ENCODE measurements around the gene TENM3.

GRCh38 chr4:182242787-182243186 is 415 bp upstream of the TENM3 start:
- TF ChIP-seq, protein P1, sequence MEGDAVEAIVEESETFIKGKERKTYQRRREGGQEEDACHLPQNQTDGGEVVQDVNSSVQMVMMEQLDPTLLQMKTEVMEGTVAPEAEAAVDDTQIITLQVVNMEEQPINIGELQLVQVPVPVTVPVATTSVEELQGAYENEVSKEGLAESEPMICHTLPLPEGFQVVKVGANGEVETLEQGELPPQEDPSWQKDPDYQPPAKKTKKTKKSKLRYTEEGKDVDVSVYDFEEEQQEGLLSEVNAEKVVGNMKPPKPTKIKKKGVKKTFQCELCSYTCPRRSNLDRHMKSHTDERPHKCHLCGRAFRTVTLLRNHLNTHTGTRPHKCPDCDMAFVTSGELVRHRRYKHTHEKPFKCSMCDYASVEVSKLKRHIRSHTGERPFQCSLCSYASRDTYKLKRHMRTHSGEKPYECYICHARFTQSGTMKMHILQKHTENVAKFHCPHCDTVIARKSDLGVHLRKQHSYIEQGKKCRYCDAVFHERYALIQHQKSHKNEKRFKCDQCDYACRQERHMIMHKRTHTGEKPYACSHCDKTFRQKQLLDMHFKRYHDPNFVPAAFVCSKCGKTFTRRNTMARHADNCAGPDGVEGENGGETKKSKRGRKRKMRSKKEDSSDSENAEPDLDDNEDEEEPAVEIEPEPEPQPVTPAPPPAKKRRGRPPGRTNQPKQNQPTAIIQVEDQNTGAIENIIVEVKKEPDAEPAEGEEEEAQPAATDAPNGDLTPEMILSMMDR (IDR thresholded peaks at IDR 0.05; ENCODE audit: borderline replicate concordance, extremely low read depth, low read length, poor library complexity, severe bottlenecking): no peak
- TF ChIP-seq EZH2 (IDR thresholded peaks at IDR 0.05; ENCODE audit: borderline replicate concordance, low read depth, low read length, severe bottlenecking): no peak
